HG02610 (cell line): Measurements from ENCODE around the gene FBXO2.
A peak's percentile ranks its signal among the peaks of the same experiment; 100 is the strongest.

ENCODE experiments used
- ATAC-seq: cut with Tn5 transposase; IDR thresholded peaks from one replicate; pipeline ENCODE4 v1.9.1; 2021; ENCODE audit warnings: mild to moderate bottlenecking, moderate library complexity; ENCODE audit not compliant: unreplicated experiment

FBXO2 gene

GRCh38 chr1:11682799-11683198, 28.6 kb upstream of the FBXO2 start:
- no peak for ATAC-seq

- ATAC-seq: no peak
Observed at GRCh38 chr1:11682287-11682771, 28.1 kb upstream of the FBXO2 start.

- ATAC-seq: peak; percentile 81
Observed at GRCh38 chr1:11681071-11681771, 27.0 kb upstream of the FBXO2 start, which contains the start of gene MAD2L2. TSS of gene MAD2L2 (minus strand) at chr1:11681148. CDS start at chr1:11680601, 547 bp downstream.

GRCh38 chr1:11680270-11681070, 26.2 kb upstream of the FBXO2 start:
- ATAC-seq: peak; percentile 17

GRCh38 chr1:11678442-11678841, 24.2 kb upstream of the FBXO2 start:
- ATAC-seq: no peak

GRCh38 chr1:11676386-11677103, 22.3 kb upstream of the FBXO2 start:
- ATAC-seq: no peak

GRCh38 chr1:11675325-11675724, 21.1 kb upstream of the FBXO2 start:
- ATAC-seq: no peak

- no peak for ATAC-seq
Observed at GRCh38 chr1:11674488-11674887, 20.3 kb upstream of the FBXO2 start.

- no peak for ATAC-seq
Observed at GRCh38 chr1:11673089-11673769, 19.0 kb upstream of the FBXO2 start.

GRCh38 chr1:11671544-11672286, 17.5 kb upstream of the FBXO2 start:
- ATAC-seq: no peak

GRCh38 chr1:11671205-11671543, 16.9 kb upstream of the FBXO2 start:
- no peak for ATAC-seq

- ATAC-seq: no peak
Observed at GRCh38 chr1:11670747-11671146, 16.5 kb upstream of the FBXO2 start.

GRCh38 chr1:11668516-11668915, 14.3 kb upstream of the FBXO2 start:
- no peak for ATAC-seq

GRCh38 chr1:11664336-11665065, 10.3 kb upstream of the FBXO2 start:
- ATAC-seq: peak; percentile 39

- no peak for ATAC-seq
Observed at GRCh38 chr1:11661103-11661502, 6.9 kb upstream of the FBXO2 start.

GRCh38 chr1:11659748-11660147, 5.5 kb upstream of the FBXO2 start:
- no peak for ATAC-seq

GRCh38 chr1:11658542-11658941, 4.3 kb upstream of the FBXO2 start:
- ATAC-seq: no peak

GRCh38 chr1:11657654-11658053, 3.4 kb upstream of the FBXO2 start:
- ATAC-seq: no peak

- peak; percentile 25 for ATAC-seq
Observed at GRCh38 chr1:11654939-11655808, 945 bp upstream of the FBXO2 start.
